ENCODE measurements around the gene MAK.

DNA sequence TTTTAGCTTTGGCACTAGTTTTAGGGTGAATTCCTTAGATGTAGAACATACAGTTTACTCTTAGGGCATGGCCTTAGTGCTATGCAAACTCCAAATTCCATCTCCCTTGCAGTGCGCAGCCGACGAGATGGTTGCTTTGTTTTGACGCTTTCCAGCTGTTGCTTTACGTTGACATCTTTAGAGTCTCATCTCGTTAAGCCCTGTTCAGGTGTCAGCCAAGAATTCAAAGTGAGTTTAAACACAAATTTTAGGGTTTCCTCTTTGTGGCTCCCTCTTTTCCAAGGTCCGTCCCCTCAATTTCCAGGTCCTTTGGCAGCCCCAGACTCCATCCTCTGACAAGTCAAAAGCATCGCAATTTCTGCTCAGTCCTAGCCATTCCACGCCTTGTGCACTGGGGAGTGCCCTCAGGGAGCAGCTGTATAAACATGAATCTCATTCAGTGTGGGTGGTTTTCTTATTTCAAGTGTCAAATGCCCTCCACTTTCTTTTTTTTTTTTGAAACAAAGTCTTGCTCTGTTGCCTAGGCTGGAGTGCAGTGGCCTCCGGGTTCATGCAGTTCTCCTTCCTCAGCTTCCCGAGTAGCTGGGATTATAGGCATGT, 14.1 kb upstream of the MAK start:
- no peak for TF ChIP-seq GATA3 (IDR thresholded peaks at IDR 0.05; ENCODE audit: low read depth, low read length)
- no peak for TF ChIP-seq GATA2 (IDR thresholded peaks at IDR 0.05; ENCODE audit: low read depth, low read length)

All from SH-SY5Y (cell line).